ENCODE results near the gene DPY19L2. TPM values are rescaled to one million over a fixed set of nuclear protein-coding genes. Genes with fewer than 3 reads are reported as not detected.
"Not testable (repeated sequence)": the region's sequence is repeated elsewhere in the genome, so short reads cannot be mapped to it uniquely, and the experiment has no call there.

Gene DPY19L2
- 36.3 TPM for total RNA-seq

GRCh38 chr12:63668028-63668799 lies at the start of gene DPY19L2:
Gene DPY19L2 (minus strand): TSS chr12:63668493. CDS start chr12:63668393, 100 bp downstream.
- FAIRE-seq (no peak), DNase-seq (ENCODE audit: low spot score in 2 of 2) (peak; percentile 17 to 22)

GRCh38 chr12:63716891-63717290 lies 48.6 kb upstream of the DPY19L2 start:
- FAIRE-seq; DNase-seq (ENCODE audit: low spot score in 2 of 2): not testable (repeated sequence)

GRCh38 chr12:63715107-63715625 lies 46.9 kb upstream of the DPY19L2 start:
- FAIRE-seq; DNase-seq (ENCODE audit: low spot score in 2 of 2): not testable (repeated sequence)

- not testable (repeated sequence) for FAIRE-seq; DNase-seq (ENCODE audit: low spot score in 2 of 2)
Measured at GRCh38 chr12:63714409-63714808, 46.1 kb upstream of the DPY19L2 start.

- DNase-seq (ENCODE audit: low spot score in 2 of 2); FAIRE-seq: not testable (repeated sequence)
Measured at GRCh38 chr12:63713681-63714075, 45.4 kb upstream of the DPY19L2 start.

GRCh38 chr12:63712979-63713680 lies 44.8 kb upstream of the DPY19L2 start:
- DNase-seq (ENCODE audit: low spot score in 2 of 2); FAIRE-seq: not testable (repeated sequence)

GRCh38 chr12:63712376-63712974 lies 44.2 kb upstream of the DPY19L2 start:
- DNase-seq (ENCODE audit: low spot score in 2 of 2); FAIRE-seq: not testable (repeated sequence)

- not testable (repeated sequence) for DNase-seq (ENCODE audit: low spot score in 2 of 2); FAIRE-seq
Measured at GRCh38 chr12:63711339-63711738, 43.0 kb upstream of the DPY19L2 start.

- DNase-seq (ENCODE audit: low spot score in 2 of 2) (no peak), FAIRE-seq (no peak)
Measured at GRCh38 chr12:63706336-63706735, 38.0 kb upstream of the DPY19L2 start.

- not testable (repeated sequence) for DNase-seq (ENCODE audit: low spot score in 2 of 2); FAIRE-seq
Measured at GRCh38 chr12:63699678-63700382, 31.5 kb upstream of the DPY19L2 start.

- FAIRE-seq; DNase-seq (ENCODE audit: low spot score in 2 of 2): not testable (repeated sequence)
Measured at GRCh38 chr12:63699011-63699410, 30.7 kb upstream of the DPY19L2 start.

- not testable (repeated sequence) for DNase-seq (ENCODE audit: low spot score in 2 of 2); FAIRE-seq
Measured at GRCh38 chr12:63690837-63691236, 22.5 kb upstream of the DPY19L2 start.

GRCh38 chr12:63689141-63689540 lies 20.8 kb upstream of the DPY19L2 start:
- FAIRE-seq; DNase-seq (ENCODE audit: low spot score in 2 of 2): not testable (repeated sequence)

- DNase-seq (ENCODE audit: low spot score in 2 of 2); FAIRE-seq: not testable (repeated sequence)
Measured at GRCh38 chr12:63686623-63687022, 18.3 kb upstream of the DPY19L2 start.

- FAIRE-seq; DNase-seq (ENCODE audit: low spot score in 2 of 2): not testable (repeated sequence)
Measured at GRCh38 chr12:63685789-63686188, 17.5 kb upstream of the DPY19L2 start.

GRCh38 chr12:63682617-63683016 lies 14.3 kb upstream of the DPY19L2 start:
- DNase-seq (ENCODE audit: low spot score in 2 of 2), result not testable (repeated sequence)

GRCh38 chr12:63680758-63681157 lies 12.5 kb upstream of the DPY19L2 start:
- not testable (repeated sequence) for DNase-seq (ENCODE audit: low spot score in 2 of 2); FAIRE-seq

More at GRCh38 chr12:63682617-63683016, 14.3 kb upstream of the DPY19L2 start:
- FAIRE-seq, result not testable (repeated sequence)

- not testable (repeated sequence) for DNase-seq (ENCODE audit: low spot score in 2 of 2)
- peak; percentile 98 for FAIRE-seq
Measured at GRCh38 chr12:63672550-63672949, 4.3 kb upstream of the DPY19L2 start.

- FAIRE-seq; DNase-seq (ENCODE audit: low spot score in 2 of 2): not testable (repeated sequence)
Measured at GRCh38 chr12:63669936-63670335, 1.6 kb upstream of the DPY19L2 start.

GRCh38 chr12:63669427-63669826 lies 1.1 kb upstream of the DPY19L2 start:
- FAIRE-seq; DNase-seq (ENCODE audit: low spot score in 2 of 2): not testable (repeated sequence)
